ENCODE measurements around the gene DTNB. TPM values are rescaled to one million over a fixed set of nuclear protein-coding genes. Genes with fewer than 3 reads are reported as not detected.

DTNB gene
- total and polyA plus RNA-seq, 2 donors (not counting 3 experiments of a cell fraction or from before 2014, with no cell fraction given): 11.5 to 17.0 TPM

DNA sequence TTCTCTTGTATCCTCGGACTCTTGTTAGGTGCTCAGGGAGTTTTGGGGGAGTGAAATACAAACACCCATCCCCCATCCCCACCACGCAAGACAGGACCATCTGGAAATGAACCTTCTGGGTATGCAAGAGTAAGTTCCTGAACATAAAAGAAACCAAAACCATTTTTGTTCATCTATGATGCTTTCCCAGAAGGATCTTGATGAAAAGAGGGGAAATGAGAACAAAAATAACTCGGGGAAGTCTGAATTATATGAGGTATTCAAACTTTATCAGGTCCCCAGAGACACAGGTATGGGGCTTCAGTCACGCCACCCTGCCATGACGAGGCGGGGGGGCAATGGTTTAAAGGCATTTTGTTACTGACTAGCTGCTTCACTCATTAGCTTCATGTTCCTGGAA lies 263.0 kb downstream of the DTNB start:
- no peaks in the 10 kb centered on the region for H3K36me3 ChIP-seq (ENCODE audit: control insufficient read depth in 2 of 2, extremely low read depth in 1 of 2, insufficient read depth in 2 of 2, low read length in 2 of 2)
- no peaks in the 10 kb centered on the region for H3K9me1 ChIP-seq (replicated peaks; ENCODE audit: control insufficient read depth, extremely low read depth, insufficient read depth, low read length)
- no peak overlapping the region for H3K27ac ChIP-seq (ENCODE audit: insufficient read depth, low read depth, low read length)
- POLR2A ChIA-PET: no interaction called here
- CTCF ChIA-PET: interaction anchor here (0.6 to 1.2 kb wide), 2 partner anchors 48 to 90 kb away, joined by 3 read pairs; no protein-coding TSS in a partner anchor
- H2AFZ ChIP-seq (ENCODE audit: low read depth, low read length): no peak overlapping the region
- no peaks in the 10 kb centered on the region for H3K9me3 ChIP-seq (replicated peaks; ENCODE audit: control insufficient read depth, insufficient read depth, low read length)
- H3K79me2 ChIP-seq (ENCODE audit: control insufficient read depth, insufficient read depth, low read length): no peaks in the 10 kb centered on the region
- no peaks in the 10 kb centered on the region for H4K20me1 ChIP-seq (replicated peaks; ENCODE audit: control insufficient read depth, extremely low read depth, insufficient read depth, low read length)
- DNase-seq (ENCODE audit: low read depth, low spot score): no peak
- dilution Hi-C loops (cut with MboI; ENCODE audit: extremely low pct_ligation_motif_present, low sequenced_read_pairs): no loop called here
- no peak for TF ChIP-seq FOS (IDR thresholded peaks at IDR 0.05; ENCODE audit: borderline replicate concordance, insufficient read depth, low read length)
- TF ChIP-seq GATA2 (IDR thresholded peaks at IDR 0.05; ENCODE audit: insufficient read depth, insufficient read length, low read depth, low read length): no peak
- no peak for TF ChIP-seq JUN (IDR thresholded peaks at IDR 0.05; ENCODE audit: borderline replicate concordance, insufficient read depth, insufficient read length, low read depth)
- TF ChIP-seq, protein P1, sequence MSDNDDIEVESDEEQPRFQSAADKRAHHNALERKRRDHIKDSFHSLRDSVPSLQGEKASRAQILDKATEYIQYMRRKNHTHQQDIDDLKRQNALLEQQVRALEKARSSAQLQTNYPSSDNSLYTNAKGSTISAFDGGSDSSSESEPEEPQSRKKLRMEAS (IDR thresholded peaks at IDR 0.05; ENCODE audit: insufficient read depth, insufficient read length): no peak
- no peak for TF ChIP-seq POLR2AphosphoS5 (IDR thresholded peaks at IDR 0.05; ENCODE audit: insufficient read depth, low read depth, low read length)
- no peak for TF ChIP-seq MYC (IDR thresholded peaks at IDR 0.05; ENCODE audit: low read depth, low read length)
- TF ChIP-seq, protein P2, sequence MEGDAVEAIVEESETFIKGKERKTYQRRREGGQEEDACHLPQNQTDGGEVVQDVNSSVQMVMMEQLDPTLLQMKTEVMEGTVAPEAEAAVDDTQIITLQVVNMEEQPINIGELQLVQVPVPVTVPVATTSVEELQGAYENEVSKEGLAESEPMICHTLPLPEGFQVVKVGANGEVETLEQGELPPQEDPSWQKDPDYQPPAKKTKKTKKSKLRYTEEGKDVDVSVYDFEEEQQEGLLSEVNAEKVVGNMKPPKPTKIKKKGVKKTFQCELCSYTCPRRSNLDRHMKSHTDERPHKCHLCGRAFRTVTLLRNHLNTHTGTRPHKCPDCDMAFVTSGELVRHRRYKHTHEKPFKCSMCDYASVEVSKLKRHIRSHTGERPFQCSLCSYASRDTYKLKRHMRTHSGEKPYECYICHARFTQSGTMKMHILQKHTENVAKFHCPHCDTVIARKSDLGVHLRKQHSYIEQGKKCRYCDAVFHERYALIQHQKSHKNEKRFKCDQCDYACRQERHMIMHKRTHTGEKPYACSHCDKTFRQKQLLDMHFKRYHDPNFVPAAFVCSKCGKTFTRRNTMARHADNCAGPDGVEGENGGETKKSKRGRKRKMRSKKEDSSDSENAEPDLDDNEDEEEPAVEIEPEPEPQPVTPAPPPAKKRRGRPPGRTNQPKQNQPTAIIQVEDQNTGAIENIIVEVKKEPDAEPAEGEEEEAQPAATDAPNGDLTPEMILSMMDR (IDR thresholded peaks at IDR 0.05; ENCODE audit: extremely low read depth in 1 of 2, insufficient read depth in 1 of 2, low read depth in 1 of 2, low read length in 2 of 2): no peak
- no peak for TF ChIP-seq POLR2A (IDR thresholded peaks at IDR 0.05; ENCODE audit: low read depth, low read length)
- no peak for TF ChIP-seq EZH2 (IDR thresholded peaks at IDR 0.05; ENCODE audit: borderline replicate concordance, low read depth, low read length, severe bottlenecking)
- H3K4me3 ChIP-seq (replicated peaks in 1 of 3; ENCODE audit: insufficient read depth in 1 of 3, low read depth in 1 of 3, low read length in 3 of 3): no peak overlapping the region
- H3K9ac ChIP-seq (replicated peaks; ENCODE audit: extremely low read depth, insufficient read depth, low read length): no peak overlapping the region
- H3K27me3 ChIP-seq (ENCODE audit: control insufficient read depth in 2 of 2, insufficient read depth in 2 of 2, low read length in 2 of 2): no peaks in the 10 kb centered on the region
- no peaks in the 10 kb centered on the region for H3K4me1 ChIP-seq (ENCODE audit: control insufficient read depth, extremely low read depth, insufficient read depth, low read length)
- intact Hi-C loops (cut with micrococcal nuclease): no loop called here
- H3K4me2 ChIP-seq (ENCODE audit: insufficient read depth, low read length): no peak overlapping the region
- FAIRE-seq: no peak
- BruUV-seq (replicated peaks): no TSS peak
